GM12865 (cell line): ENCODE measurements around the gene CCDC78.

Experiments used
- DNase-seq: peaks from one replicate; pipeline ENCODE4 v3.0.0; 2010; ENCODE audit warnings: low read depth
- H3K4me3 ChIP-seq: 2 replicates; pipeline ENCODE4 v1.5.1; 2011; ENCODE audit warnings: mild to moderate bottlenecking, low read depth, low read length, control low read depth
- CTCF ChIP-seq: IDR thresholded peaks from 2 replicates; pipeline ENCODE4 v1.5.1; 2011; ENCODE audit warnings: low read length, control low read depth, low read depth, inconsistent platforms; ENCODE audit not compliant: insufficient read depth; ENCODE audit errors: missing control alignments

CCDC78 gene

GRCh38 chr16:741986-742629 is 15.9 kb upstream of the CCDC78 start:
- no peak for TF ChIP-seq CTCF
- DNase-seq, result no peak
- no peak overlapping the region for H3K4me3 ChIP-seq

GRCh38 chr16:740764-741505 is 14.7 kb upstream of the CCDC78 start, which contains the start of gene CIAO3:
TSS of gene CIAO3 (minus strand) at chr16:740997. CDS start at chr16:740985, 12 bp downstream.
- peak within 1 kb of the TSS; percentile 89 for H3K4me3 ChIP-seq
- peak; percentile 97 for DNase-seq
- peak; percentile 93 for TF ChIP-seq CTCF

DNA sequence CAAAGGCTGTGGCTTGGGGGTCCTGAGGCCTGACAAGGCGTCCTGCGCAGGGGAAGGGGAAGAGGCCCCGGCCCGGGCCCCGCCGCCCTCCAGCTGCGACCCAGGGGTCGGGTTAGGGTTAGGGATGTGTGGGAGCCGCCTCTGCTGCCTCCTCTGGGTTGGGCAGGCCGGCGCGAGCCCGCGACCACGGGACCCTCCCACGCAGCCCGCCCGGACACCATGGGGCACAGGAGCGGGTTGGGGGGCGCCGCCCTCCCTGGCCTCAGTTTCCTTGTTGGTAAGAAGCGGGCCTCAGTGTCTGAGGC is 14.2 kb upstream of the CCDC78 start:
- TF ChIP-seq CTCF, result no peak
- H3K4me3 ChIP-seq, result peak overlapping the region; percentile 89
- DNase-seq, result no peak

- no peak for DNase-seq
- peak overlapping the region; percentile 89 for H3K4me3 ChIP-seq
- TF ChIP-seq CTCF, result no peak
Measured at GRCh38 chr16:739560-740458, 13.6 kb upstream of the CCDC78 start.

- DNase-seq, result no peak
- TF ChIP-seq CTCF, result no peak
- H3K4me3 ChIP-seq, result no peak overlapping the region
Measured at GRCh38 chr16:736936-737481, 10.8 kb upstream of the CCDC78 start.

DNA sequence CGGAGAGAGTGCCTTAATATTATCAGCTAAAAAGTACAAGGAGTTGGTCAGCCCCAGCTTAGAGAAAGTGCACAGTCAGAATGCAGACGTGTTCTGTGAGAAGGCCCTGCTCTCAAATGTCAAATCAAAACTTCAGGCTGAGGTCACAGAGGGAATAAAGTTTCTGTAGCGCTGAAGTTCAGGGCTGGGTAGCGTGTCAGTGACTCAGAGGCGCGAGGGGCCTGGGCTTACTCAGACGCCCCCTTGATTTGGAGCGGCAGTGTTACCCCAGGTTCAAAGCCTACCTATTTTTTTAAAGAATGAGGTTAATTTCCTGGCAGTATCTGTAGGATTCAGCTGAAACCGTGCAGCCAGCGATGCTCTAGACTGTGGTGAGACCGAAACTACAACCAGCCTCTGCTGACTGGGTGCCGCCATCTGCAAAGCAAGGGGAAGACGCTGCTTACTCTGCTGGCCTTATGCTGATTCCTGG is 9.8 kb upstream of the CCDC78 start:
- TF ChIP-seq CTCF, result no peak
- DNase-seq, result peak; percentile 87
- no peak overlapping the region for H3K4me3 ChIP-seq
